Mesothelial cell of epicardium (in vitro differentiated cells): Measurements from ENCODE around the gene CTDSPL. TPM values are rescaled to one million over a fixed set of nuclear protein-coding genes. Genes with fewer than 3 reads are reported as not detected.
"Not testable (repeated sequence)": the region's sequence is repeated elsewhere in the genome, so short reads cannot be mapped to it uniquely, and the experiment has no call there.

ENCODE experiments used
- DNase-seq, 2 experiments: peaks; one replicate each; pipeline ENCODE4 v3.0.0; 2021; ENCODE audit warnings: low spot score in 2 of 2; ENCODE audit not compliant: unreplicated experiment in 2 of 2
- H3K27ac Mint-ChIP-seq: 2 replicates; pipeline ENCODE4 v1.8.0; 2021; ENCODE audit warnings: mixed read lengths
- H3K27me3 Mint-ChIP-seq: 2 replicates; pipeline ENCODE4 v1.8.0; 2021; ENCODE audit warnings: low read depth, mixed read lengths
- H3K36me3 Mint-ChIP-seq: 2 replicates; pipeline ENCODE4 v1.8.0; 2021; ENCODE audit warnings: mixed read lengths
- H3K4me1 Mint-ChIP-seq: 2 replicates; pipeline ENCODE4 v1.8.0; 2021; ENCODE audit warnings: mixed read lengths
- H3K4me3 Mint-ChIP-seq: 2 replicates; pipeline ENCODE4 v1.8.0; 2021; ENCODE audit warnings: mild to moderate bottlenecking, moderate library complexity, mixed read lengths
- H3K9me3 Mint-ChIP-seq: 2 replicates; pipeline ENCODE4 v1.8.0; 2021; ENCODE audit warnings: mixed read lengths
- total RNA-seq: library from RNA; stranded (reverse); gene quantifications from 3 replicates; pipeline ENCODE4 v1.2.1, GENCODE V29; 2021
- TF ChIP-seq, protein P1 (sequence below): fragments of 200-600 bp; sonication (generic); IDR thresholded peaks from one replicate; pipeline ENCODE4 v1.5.0; 2021; ENCODE audit warnings: antibody characterized with exemption; ENCODE audit not compliant: unreplicated experiment

The CTDSPL gene
- total RNA-seq, 1 donor from 2014 or later, result 29.9 TPM

DNA sequence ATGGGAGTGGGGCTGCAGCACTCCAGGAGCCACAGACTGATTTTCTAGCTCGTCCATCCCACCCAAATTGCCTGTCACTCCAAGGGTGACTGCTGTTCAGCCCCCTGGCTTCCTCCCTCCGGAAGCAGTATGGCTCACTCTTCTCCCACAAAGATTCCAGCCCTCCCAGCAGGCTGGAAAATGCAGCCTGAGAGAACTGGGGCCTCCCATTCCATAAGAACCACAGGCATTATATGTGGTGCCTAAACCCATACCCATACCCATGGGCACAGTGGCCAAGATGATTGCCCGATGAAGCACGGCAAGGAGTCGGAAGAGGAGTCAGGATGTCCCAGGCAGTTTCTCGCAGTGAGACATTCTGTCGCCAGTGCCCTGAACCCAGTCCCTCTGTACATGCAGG is 122.9 kb downstream of the CTDSPL start:
- Mint-ChIP-seq H3K27me3 (no peaks in the 10 kb centered on the region), H3K4me3 (no peak overlapping the region), H3K9me3 (no peaks in the 10 kb centered on the region), H3K4me1 (peaks cover 3% of the 10 kb centered on the region), H3K36me3 (peaks cover 8% of the 10 kb centered on the region), H3K27ac (no peak overlapping the region)
- TF ChIP-seq, protein P1, sequence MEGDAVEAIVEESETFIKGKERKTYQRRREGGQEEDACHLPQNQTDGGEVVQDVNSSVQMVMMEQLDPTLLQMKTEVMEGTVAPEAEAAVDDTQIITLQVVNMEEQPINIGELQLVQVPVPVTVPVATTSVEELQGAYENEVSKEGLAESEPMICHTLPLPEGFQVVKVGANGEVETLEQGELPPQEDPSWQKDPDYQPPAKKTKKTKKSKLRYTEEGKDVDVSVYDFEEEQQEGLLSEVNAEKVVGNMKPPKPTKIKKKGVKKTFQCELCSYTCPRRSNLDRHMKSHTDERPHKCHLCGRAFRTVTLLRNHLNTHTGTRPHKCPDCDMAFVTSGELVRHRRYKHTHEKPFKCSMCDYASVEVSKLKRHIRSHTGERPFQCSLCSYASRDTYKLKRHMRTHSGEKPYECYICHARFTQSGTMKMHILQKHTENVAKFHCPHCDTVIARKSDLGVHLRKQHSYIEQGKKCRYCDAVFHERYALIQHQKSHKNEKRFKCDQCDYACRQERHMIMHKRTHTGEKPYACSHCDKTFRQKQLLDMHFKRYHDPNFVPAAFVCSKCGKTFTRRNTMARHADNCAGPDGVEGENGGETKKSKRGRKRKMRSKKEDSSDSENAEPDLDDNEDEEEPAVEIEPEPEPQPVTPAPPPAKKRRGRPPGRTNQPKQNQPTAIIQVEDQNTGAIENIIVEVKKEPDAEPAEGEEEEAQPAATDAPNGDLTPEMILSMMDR, result no peak
- no peak for DNase-seq

DNA sequence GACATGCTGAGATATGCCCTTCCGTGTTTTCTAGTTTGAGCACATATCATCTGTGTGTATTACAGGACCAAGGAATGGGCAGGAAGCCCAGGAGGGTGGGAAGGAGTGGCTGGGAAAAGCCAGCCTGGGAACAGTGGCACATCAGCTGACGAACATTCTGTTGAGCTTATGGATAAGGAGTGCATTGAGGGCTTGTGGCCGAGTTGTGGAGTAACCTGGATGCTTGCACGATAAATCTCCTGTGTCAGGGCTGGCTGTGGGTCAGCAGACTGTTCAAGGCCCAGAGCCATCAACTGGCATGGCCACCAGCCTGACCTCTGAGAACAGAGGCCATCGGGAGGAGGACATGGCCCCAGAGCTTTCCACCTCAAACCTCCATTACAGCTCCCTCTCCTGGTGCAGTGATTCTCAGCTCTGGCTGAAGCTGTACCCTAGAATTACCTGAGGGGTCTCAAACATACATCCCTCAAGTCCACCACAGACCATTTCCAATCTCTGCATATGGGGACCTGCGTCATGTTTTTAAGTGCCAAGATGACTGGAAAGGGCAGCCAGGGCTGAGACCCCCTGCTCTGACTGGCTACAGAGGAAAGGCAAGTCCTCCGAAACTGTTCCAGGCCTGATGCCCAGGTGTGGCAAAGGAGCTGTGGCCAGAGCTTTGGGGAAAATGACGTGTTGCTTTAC is 124.1 kb downstream of the CTDSPL start:
- Mint-ChIP-seq H3K4me3 (no peak overlapping the region), H3K4me1 (peaks cover 6% of the 10 kb centered on the region), H3K9me3 (no peaks in the 10 kb centered on the region), H3K27ac (no peak overlapping the region), H3K36me3 (peaks cover 8% of the 10 kb centered on the region), H3K27me3 (no peaks in the 10 kb centered on the region)
- TF ChIP-seq, protein P1, result no peak
- no peak for DNase-seq

DNA sequence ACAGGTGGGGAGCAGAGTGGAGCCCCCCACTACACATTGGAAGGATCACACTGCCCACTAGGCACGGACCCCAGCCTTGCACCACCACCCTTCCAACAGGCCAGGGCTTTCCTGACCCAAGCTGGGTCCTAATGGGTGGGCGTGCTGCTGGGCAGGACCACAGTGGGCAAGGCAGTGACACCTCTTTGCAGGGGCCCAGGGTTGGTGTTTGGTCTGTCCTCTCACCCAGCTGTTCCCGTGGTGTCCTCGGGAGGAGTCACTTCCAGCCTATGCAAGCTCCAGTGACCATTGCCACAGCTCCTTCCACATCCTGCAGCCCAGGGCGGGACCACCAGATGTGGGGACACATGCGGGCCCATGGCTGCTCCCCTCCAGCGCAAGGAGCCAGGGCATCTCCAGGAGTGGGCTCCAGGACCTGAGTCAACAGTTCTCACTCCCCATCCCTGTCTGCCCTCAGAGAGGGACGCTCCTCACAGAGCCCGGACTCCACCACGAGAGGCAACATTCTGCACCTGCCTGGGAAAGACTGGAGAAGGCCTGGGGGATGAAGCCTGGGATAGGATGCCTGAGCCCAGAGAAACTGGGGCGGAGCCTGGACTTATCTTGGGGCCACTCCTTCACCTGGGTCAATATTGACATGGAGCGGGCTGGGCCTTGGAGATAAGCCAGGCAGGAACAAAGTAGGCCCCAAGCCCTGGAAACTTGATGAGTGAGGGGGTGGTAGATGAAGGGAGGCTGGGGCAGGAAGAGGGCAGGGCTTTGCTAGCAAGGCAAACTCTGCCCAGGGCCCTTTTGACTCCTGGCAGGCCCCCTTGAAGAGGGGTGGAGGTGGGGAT is 125.0 kb downstream of the CTDSPL start:
- Mint-ChIP-seq H3K36me3 (peaks cover 6% of the 10 kb centered on the region), H3K4me1 (peaks cover 7% of the 10 kb centered on the region), H3K9me3 (no peaks in the 10 kb centered on the region), H3K4me3 (no peak overlapping the region), H3K27ac (no peak overlapping the region), H3K27me3 (no peaks in the 10 kb centered on the region)
- TF ChIP-seq, protein P1, result no peak
- no peak for DNase-seq

DNA sequence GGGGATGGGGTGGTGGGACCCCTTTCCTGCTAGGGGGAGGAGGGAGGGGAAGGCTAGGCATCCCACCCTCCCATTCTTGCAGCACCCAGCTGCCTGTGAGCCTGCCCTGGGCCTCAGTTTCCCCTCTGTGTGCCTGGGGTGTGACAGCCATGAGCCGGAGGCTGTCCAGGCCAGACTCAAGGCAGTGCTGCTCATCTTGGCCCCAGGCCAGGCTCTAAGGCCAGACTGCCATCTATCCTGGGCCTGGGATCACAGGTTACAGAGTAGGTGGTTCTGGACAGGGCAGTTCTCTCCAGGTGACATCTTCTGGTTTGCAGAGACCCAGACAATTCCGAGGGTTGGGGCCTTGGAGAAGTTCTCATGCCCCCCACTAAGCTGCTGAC is 125.6 kb downstream of the CTDSPL start:
- Mint-ChIP-seq H3K9me3 (no peaks in the 10 kb centered on the region), H3K27ac (no peak overlapping the region)
- DNase-seq, result no peak

DNA sequence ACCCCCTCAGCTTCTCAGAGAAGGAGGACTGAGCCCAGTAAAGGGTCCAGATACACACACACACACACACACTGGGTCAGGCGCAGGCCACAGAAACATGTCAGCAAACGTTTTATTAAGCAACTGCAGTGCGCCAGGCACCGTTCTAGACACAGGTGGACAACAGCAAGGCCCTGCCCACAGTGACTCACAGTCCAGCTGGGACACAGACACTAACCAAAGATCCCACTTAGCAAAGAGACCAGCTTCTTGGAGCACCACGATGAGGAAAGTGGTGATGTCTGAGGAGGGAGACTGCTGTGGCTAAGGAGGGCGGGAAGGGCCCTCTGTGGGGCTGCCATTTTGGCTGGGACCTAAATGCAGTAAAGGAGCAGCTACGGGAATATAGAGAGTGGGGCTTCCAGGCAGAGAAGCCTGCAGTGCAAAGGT is 126.1 kb downstream of the CTDSPL start:
- TF ChIP-seq, protein P1, result no peak
- DNase-seq, result no peak
- H3K27ac Mint-ChIP-seq, result no peak overlapping the region
- peaks cover 7% of the 10 kb centered on the region for H3K4me1 Mint-ChIP-seq
- H3K36me3 Mint-ChIP-seq, result peaks cover 4% of the 10 kb centered on the region
- no peak overlapping the region for H3K4me3 Mint-ChIP-seq
- no peaks in the 10 kb centered on the region for H3K9me3 Mint-ChIP-seq
- peaks cover 4% of the 10 kb centered on the region for H3K27me3 Mint-ChIP-seq

More for the DNA sequence above, 125.6 kb downstream of the CTDSPL start:
- Mint-ChIP-seq H3K4me1 (peaks cover 7% of the 10 kb centered on the region), H3K4me3 (no peak overlapping the region), H3K27me3 (peaks cover 3% of the 10 kb centered on the region), H3K36me3 (peaks cover 4% of the 10 kb centered on the region)
- TF ChIP-seq, protein P1, result no peak

DNA sequence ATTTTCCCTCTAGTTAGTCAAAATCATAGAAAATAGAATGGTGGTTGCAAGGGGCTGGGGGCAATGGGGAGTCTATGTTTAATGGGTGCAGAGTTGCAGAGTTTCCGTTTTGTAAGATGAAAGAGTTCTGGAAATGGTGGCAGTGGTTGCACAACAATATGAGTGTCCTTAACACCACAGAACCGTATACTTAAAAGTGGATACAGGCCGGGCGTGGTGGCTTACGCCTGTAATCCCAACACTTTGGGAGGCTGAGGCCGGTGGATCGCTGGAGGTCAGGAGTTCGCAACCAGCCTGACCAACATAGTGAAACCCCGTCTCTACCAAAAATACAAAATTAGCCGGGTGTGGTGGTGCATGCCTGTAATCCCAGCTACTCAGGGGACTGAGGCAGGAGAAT is 126.7 kb downstream of the CTDSPL start:
- H3K27ac Mint-ChIP-seq, H3K36me3 Mint-ChIP-seq, H3K4me3 Mint-ChIP-seq, DNase-seq, H3K4me1 Mint-ChIP-seq, H3K9me3 Mint-ChIP-seq, H3K27me3 Mint-ChIP-seq: not testable (repeated sequence)
